SK-N-SH treated with all-trans-retinoic acid at 6 μM for 48 hours (cell line): ENCODE results near the gene CDH11.

Source experiments
- ATAC-seq: fragments of 200-7000 bp; cut with Tn5 transposase; 3 replicates; pipeline ENCODE4 v1.9.1; 2020; ENCODE audit warnings: mild to moderate bottlenecking, moderate library complexity
- ARNTL ChIP-seq: fragments of 450-650 bp; formaldehyde crosslinking; IDR thresholded peaks from 2 replicates; pipeline ENCODE4 v1.5.0; 2020; ENCODE audit warnings: low read depth, mild to moderate bottlenecking, moderate library complexity, borderline replicate concordance
- BACH2 ChIP-seq: fragments of 250-450 bp; sonication (Bioruptor Pico); IDR thresholded peaks from 2 replicates; pipeline ENCODE4 v1.9.0; 2021; ENCODE audit warnings: mild to moderate bottlenecking, borderline replicate concordance
- CSDC2 ChIP-seq: fragments of 250-450 bp; sonication (Bioruptor Pico); IDR thresholded peaks from 2 replicates; pipeline ENCODE4 v1.5.0; 2020; ENCODE audit warnings: mild to moderate bottlenecking, moderate library complexity
- ESRRG ChIP-seq: fragments of 250-450 bp; sonication (Bioruptor Pico); IDR thresholded peaks from 2 replicates; pipeline ENCODE4 v1.6.1; 2021; ENCODE audit warnings: mild to moderate bottlenecking
- GLIS3 ChIP-seq: fragments of 250-450 bp; sonication (Bioruptor Pico); IDR thresholded peaks from 2 replicates; pipeline ENCODE4 v1.5.0; 2020; ENCODE audit warnings: mild to moderate bottlenecking, moderate library complexity
- ISL1 ChIP-seq: fragments of 250-450 bp; sonication (Bioruptor Pico); IDR thresholded peaks from 2 replicates; pipeline ENCODE4 v2.1.2; 2022; ENCODE audit warnings: mild to moderate bottlenecking, moderate library complexity
- OSR1 ChIP-seq: fragments of 250-450 bp; sonication (Bioruptor Pico); IDR thresholded peaks from 2 replicates; pipeline ENCODE4 v1.8.0; 2022; ENCODE audit warnings: moderate library complexity, mild to moderate bottlenecking, inconsistent platforms
- PPARA ChIP-seq: fragments of 250-450 bp; sonication (Bioruptor Pico); IDR thresholded peaks from 2 replicates; pipeline ENCODE4 v1.5.0; 2020; ENCODE audit warnings: mild to moderate bottlenecking, borderline replicate concordance
- SNAI2 ChIP-seq: fragments of 250-450 bp; sonication (Bioruptor Pico); IDR thresholded peaks from 2 replicates; pipeline ENCODE4 v1.5.0; 2020; ENCODE audit warnings: mild to moderate bottlenecking, moderate library complexity
- TCF4 ChIP-seq: fragments of 250-450 bp; sonication (Bioruptor Pico); IDR thresholded peaks from 2 replicates; pipeline ENCODE4 v1.8.0; 2021; ENCODE audit warnings: mild to moderate bottlenecking, moderate library complexity, borderline replicate concordance
- TOX ChIP-seq: fragments of 250-450 bp; sonication (Bioruptor Pico); IDR thresholded peaks from 2 replicates; pipeline ENCODE4 v1.8.0; 2021; ENCODE audit warnings: mild to moderate bottlenecking, moderate library complexity, borderline replicate concordance
- ZFP3 ChIP-seq: fragments of 250-450 bp; sonication (Bioruptor Pico); IDR thresholded peaks from 2 replicates; pipeline ENCODE4 v1.5.0; 2020; ENCODE audit warnings: mild to moderate bottlenecking, moderate library complexity
- ZFP30 ChIP-seq: fragments of 450-650 bp; formaldehyde crosslinking; IDR thresholded peaks from 2 replicates; pipeline ENCODE4 v1.5.0; 2022; ENCODE audit warnings: mild to moderate bottlenecking, moderate library complexity
- ZNF565 ChIP-seq: fragments of 450-650 bp; formaldehyde crosslinking; conservative IDR thresholded peaks from 2 replicates; pipeline ENCODE4 v1.5.0; 2020; ENCODE audit warnings: low read depth, mild to moderate bottlenecking, moderate library complexity
- ZNF70 ChIP-seq: fragments of 450-650 bp; formaldehyde crosslinking; IDR thresholded peaks from 2 replicates; pipeline ENCODE4 v1.5.0; 2020; ENCODE audit warnings: mild to moderate bottlenecking, moderate library complexity
- ZNF8 ChIP-seq: fragments of 450-650 bp; formaldehyde crosslinking; IDR thresholded peaks from 2 replicates; pipeline ENCODE4 v1.5.0; 2020; ENCODE audit warnings: mild to moderate bottlenecking, moderate library complexity
- TF ChIP-seq, protein P1 (sequence below): fragments of 250-450 bp; sonication (Bioruptor Pico); IDR thresholded peaks from 2 replicates; pipeline ENCODE4 v1.8.0; 2020; ENCODE audit warnings: mild to moderate bottlenecking, moderate library complexity, borderline replicate concordance
- TF ChIP-seq, protein P2 (sequence below): fragments of 250-450 bp; sonication (Bioruptor Pico); IDR thresholded peaks from 2 replicates; pipeline ENCODE4 v1.5.1; 2021; ENCODE audit warnings: mild to moderate bottlenecking, moderate library complexity
- TF ChIP-seq, protein P3 (sequence below): fragments of 250-450 bp; sonication (Bioruptor Pico); IDR thresholded peaks from 2 replicates; pipeline ENCODE4 v1.5.1; 2020; ENCODE audit warnings: low read depth, mild to moderate bottlenecking, moderate library complexity
- TF ChIP-seq, protein P4 (sequence below): fragments of 250-450 bp; sonication (Bioruptor Pico); IDR thresholded peaks from 2 replicates; pipeline ENCODE4 v1.5.0; 2020; ENCODE audit warnings: mild to moderate bottlenecking, moderate library complexity
- TF ChIP-seq, protein P5 (sequence below): fragments of 250-450 bp; sonication (Bioruptor Pico); IDR thresholded peaks from 2 replicates; pipeline ENCODE4 v1.8.0; 2021; ENCODE audit warnings: low read depth, mild to moderate bottlenecking, moderate library complexity, borderline replicate concordance

CDH11 gene

DNA sequence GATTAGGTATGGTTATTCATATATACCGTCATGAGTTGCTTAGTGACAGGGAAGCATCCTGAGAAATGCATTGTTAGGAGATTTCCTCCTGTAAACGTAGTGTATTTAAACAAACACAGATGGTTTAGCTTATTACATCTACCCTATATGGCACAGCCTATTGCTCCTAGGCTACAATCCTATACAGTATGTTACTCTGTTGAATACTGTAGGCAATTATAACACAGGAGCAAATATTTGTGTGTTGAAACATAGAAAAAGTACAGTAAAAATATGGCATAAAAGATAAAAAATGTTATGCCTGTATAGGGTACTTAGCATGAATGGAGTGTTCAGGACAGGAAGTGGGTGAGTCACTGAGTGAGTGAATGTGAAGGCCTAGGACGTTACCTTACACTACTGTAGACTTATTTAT is 157.7 kb downstream of the CDH11 start:
- TF ChIP-seq ZFP30 (CRISPR knock-in tag) (no peak), ESRRG (CRISPR knock-in tag) (no peak), TOX (CRISPR knock-in tag) (no peak), CSDC2 (CRISPR knock-in tag) (no peak), ISL1 (CRISPR knock-in tag) (no peak), PPARA (CRISPR knock-in tag) (no peak), GLIS3 (CRISPR knock-in tag) (no peak)
- ATAC-seq = peak; percentile 93

DNA sequence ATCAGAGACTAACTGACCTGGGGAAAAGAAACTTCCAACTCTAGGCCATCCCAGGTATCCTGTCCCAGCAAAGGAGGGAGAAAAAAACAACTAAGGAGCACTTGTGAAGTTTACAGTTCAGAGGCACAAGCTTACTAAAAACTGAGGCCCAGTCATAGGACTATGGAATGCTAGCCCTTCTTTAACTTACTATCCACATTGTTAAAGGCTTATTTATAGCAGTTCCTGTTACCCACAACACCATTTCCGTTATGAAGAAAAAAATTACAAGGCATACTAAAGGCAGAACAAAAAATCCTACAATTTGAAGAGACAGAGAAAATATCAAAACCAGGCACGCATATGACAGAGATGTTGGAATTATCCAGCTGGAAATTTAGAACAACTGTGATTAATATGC is 159.1 kb downstream of the CDH11 start:
- ATAC-seq = no peak
- TF ChIP-seq ARNTL (CRISPR knock-in tag) (no peak), TOX (CRISPR knock-in tag) (no peak), ZNF70 (no peak), ZNF565 (CRISPR knock-in tag) (no peak), ESRRG (CRISPR knock-in tag) (no peak), ISL1 (CRISPR knock-in tag) (no peak), ZFP30 (CRISPR knock-in tag) (no peak), OSR1 (no peak)
- TF ChIP-seq, protein P1, sequence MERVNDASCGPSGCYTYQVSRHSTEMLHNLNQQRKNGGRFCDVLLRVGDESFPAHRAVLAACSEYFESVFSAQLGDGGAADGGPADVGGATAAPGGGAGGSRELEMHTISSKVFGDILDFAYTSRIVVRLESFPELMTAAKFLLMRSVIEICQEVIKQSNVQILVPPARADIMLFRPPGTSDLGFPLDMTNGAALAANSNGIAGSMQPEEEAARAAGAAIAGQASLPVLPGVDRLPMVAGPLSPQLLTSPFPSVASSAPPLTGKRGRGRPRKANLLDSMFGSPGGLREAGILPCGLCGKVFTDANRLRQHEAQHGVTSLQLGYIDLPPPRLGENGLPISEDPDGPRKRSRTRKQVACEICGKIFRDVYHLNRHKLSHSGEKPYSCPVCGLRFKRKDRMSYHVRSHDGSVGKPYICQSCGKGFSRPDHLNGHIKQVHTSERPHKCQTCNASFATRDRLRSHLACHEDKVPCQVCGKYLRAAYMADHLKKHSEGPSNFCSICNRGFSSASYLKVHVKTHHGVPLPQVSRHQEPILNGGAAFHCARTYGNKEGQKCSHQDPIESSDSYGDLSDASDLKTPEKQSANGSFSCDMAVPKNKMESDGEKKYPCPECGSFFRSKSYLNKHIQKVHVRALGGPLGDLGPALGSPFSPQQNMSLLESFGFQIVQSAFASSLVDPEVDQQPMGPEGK = no peak
- TF ChIP-seq, protein P2, sequence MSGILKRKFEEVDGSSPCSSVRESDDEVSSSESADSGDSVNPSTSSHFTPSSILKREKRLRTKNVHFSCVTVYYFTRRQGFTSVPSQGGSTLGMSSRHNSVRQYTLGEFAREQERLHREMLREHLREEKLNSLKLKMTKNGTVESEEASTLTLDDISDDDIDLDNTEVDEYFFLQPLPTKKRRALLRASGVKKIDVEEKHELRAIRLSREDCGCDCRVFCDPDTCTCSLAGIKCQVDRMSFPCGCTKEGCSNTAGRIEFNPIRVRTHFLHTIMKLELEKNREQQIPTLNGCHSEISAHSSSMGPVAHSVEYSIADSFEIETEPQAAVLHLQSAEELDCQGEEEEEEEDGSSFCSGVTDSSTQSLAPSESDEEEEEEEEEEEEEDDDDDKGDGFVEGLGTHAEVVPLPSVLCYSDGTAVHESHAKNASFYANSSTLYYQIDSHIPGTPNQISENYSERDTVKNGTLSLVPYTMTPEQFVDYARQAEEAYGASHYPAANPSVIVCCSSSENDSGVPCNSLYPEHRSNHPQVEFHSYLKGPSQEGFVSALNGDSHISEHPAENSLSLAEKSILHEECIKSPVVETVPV = no peak
- TF ChIP-seq, protein P3, sequence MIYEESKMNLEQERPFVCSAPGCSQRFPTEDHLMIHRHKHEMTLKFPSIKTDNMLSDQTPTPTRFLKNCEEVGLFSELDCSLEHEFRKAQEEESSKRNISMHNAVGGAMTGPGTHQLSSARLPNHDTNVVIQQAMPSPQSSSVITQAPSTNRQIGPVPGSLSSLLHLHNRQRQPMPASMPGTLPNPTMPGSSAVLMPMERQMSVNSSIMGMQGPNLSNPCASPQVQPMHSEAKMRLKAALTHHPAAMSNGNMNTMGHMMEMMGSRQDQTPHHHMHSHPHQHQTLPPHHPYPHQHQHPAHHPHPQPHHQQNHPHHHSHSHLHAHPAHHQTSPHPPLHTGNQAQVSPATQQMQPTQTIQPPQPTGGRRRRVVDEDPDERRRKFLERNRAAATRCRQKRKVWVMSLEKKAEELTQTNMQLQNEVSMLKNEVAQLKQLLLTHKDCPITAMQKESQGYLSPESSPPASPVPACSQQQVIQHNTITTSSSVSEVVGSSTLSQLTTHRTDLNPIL (CRISPR knock-in tag) = no peak
- TF ChIP-seq, all 23 proteins: peak for 0

DNA sequence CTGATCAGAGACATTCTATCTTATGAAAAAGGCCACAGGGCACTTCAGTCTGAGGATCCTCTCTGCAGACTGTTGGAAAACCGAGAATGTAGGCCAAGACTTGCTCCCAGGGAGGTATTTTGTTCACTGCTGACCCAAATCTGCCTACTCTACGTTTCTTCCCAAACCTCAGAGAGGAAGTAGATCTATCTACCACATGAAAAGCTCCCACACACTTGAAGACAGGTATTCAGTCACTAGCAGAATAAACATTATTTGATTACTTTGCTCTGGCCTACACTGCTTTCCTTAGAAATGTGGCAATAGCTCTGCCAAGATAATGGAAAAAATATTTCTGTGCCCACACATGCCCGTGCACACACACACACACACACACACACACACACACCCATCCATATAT is 164.6 kb downstream of the CDH11 start:
- TF ChIP-seq ARNTL (CRISPR knock-in tag) (no peak), ZFP30 (CRISPR knock-in tag) (no peak), ZNF565 (CRISPR knock-in tag) (no peak), CSDC2 (CRISPR knock-in tag) (no peak), SNAI2 (CRISPR knock-in tag) (no peak), ZFP3 (CRISPR knock-in tag) (no peak), ISL1 (CRISPR knock-in tag) (no peak), ZNF70 (no peak), TCF4 (CRISPR knock-in tag) (no peak), ZNF8 (CRISPR knock-in tag) (no peak), GLIS3 (CRISPR knock-in tag) (no peak), BACH2 (CRISPR knock-in tag) (no peak)
- TF ChIP-seq, protein P4, sequence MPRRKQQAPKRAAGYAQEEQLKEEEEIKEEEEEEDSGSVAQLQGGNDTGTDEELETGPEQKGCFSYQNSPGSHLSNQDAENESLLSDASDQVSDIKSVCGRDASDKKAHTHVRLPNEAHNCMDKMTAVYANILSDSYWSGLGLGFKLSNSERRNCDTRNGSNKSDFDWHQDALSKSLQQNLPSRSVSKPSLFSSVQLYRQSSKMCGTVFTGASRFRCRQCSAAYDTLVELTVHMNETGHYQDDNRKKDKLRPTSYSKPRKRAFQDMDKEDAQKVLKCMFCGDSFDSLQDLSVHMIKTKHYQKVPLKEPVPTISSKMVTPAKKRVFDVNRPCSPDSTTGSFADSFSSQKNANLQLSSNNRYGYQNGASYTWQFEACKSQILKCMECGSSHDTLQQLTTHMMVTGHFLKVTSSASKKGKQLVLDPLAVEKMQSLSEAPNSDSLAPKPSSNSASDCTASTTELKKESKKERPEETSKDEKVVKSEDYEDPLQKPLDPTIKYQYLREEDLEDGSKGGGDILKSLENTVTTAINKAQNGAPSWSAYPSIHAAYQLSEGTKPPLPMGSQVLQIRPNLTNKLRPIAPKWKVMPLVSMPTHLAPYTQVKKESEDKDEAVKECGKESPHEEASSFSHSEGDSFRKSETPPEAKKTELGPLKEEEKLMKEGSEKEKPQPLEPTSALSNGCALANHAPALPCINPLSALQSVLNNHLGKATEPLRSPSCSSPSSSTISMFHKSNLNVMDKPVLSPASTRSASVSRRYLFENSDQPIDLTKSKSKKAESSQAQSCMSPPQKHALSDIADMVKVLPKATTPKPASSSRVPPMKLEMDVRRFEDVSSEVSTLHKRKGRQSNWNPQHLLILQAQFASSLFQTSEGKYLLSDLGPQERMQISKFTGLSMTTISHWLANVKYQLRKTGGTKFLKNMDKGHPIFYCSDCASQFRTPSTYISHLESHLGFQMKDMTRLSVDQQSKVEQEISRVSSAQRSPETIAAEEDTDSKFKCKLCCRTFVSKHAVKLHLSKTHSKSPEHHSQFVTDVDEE = no peak
- TF ChIP-seq, protein P2 = no peak
- TF ChIP-seq, protein P5, sequence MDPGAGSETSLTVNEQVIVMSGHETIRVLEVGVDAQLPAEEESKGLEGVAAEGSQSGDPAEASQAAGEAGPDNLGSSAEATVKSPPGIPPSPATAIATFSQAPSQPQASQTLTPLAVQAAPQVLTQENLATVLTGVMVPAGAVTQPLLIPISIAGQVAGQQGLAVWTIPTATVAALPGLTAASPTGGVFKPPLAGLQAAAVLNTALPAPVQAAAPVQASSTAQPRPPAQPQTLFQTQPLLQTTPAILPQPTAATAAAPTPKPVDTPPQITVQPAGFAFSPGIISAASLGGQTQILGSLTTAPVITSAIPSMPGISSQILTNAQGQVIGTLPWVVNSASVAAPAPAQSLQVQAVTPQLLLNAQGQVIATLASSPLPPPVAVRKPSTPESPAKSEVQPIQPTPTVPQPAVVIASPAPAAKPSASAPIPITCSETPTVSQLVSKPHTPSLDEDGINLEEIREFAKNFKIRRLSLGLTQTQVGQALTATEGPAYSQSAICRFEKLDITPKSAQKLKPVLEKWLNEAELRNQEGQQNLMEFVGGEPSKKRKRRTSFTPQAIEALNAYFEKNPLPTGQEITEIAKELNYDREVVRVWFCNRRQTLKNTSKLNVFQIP = no peak
- TF ChIP-seq, protein P1 = no peak
- no peak for ATAC-seq
